Activated T-cell treated with anti-CD3 and anti-CD28 coated beads for 1 hour (primary cell): ENCODE data around the gene LIX1L.

Experiments
- DNase-seq: peaks from one replicate; pipeline ENCODE4 v3.0.0-alpha.2; 2020; ENCODE audit warnings: low read depth

Gene LIX1L

DNA sequence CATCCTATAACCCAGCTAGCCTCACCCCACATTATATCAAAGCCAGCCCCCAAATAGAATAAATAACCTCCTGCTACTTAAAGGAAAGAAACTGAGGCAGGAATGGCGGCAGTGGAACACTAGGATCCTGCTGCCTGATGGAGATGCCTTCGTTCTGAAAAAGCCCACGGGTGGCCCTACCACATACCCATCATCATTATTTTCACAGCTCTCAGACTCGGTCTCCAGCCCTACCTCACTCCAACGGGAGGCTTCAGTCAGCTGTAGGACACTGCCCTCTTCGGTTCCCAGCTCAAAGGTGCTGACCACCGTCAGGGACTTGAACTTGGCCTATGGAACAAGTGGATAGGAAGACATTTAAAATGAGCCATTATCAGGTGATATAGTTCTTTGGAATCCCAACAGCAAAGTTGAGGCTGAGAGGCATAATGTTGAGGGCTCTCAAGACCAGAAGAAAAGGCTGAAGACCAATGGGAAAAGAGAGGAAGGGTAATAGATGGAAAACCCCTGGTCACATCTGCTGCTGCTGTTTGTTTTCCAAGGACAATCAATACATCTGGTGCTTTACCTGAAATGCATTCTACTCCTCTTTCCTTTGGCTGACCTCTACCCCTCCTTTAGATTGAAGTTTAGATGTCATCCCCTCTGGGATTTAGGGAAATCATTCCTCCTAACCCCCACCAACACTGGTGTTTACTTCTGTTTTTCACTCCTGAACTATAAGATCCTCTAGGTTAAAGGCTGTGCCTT is 64.3 kb downstream of the LIX1L start:
- no peak for DNase-seq

DNA sequence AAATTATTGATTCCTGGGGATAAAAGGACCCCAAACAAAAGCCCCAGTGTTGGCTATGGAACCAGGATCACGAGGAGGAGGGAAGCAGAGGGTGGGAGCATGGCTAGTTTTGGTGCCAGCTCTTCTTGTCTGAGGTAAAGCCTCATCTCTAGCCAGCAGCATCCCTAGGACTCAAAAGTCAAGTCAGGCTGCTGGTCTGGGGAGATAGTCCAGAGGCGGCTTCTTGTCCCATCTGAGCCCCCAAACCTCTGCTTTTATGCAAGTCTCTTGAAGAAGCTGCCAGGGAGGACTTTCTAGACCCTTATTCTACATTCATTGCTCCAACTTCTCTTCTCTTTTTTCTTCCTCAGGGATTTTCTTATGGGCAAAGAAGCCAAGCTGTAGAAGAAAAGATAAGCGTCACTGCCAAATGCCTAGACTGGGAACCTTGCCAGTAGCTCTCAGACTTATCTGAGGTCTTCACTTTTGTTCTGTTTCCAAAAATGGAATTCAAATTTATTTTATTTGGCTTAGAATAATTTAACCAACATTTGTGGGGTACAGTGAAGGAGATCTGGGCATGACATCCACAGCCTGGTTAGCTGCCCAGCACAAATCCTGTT is 65.2 kb downstream of the LIX1L start:
- DNase-seq = no peak

- DNase-seq = peak; percentile 42
These were observed 66.0 kb downstream of the LIX1L start for GRCh38 chr1:145891587-145892485.

DNA sequence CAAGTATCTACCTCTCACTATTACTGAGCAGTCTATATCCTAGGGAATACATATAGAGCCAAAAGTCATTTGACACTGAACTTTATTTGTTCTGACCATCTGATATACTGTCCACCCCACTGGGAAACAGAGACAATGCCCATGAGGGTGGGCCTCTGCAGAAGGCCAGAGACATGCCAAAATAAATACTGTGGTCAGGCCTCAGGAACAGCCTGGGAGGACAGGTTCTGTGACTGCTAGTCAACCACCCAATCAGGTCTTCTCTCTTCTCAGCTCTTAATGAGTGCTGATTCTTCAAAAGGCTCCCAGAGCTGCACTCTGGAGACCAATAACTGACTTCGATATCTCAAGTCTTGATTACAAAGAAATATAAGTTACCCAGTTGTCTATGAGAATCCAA is 66.7 kb downstream of the LIX1L start:
- DNase-seq = no peak

- no peak for DNase-seq
These were observed 68.1 kb downstream of the LIX1L start for GRCh38 chr1:145889722-145890121.

DNA sequence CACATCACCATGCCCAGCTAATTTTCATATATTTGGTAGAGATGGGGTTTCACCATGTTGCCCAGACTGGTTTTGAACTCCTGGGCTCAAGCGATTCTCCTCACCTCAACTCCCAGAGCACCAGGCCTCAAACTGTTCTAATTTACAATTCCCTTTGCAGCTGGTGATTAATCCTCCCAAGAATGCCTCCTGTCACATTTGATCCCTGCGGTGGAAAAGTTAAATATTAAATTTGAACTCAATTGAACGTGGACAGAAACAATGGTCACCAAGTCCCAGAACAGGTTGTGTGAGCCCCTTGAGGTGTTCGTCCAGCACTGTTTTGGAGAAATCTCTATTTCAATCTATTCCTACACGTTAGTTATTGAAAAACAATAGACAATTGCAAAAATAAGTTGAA is 70.2 kb downstream of the LIX1L start:
- DNase-seq = no peak

- DNase-seq = no peak
These were observed 71.0 kb downstream of the LIX1L start for GRCh38 chr1:145886816-145887215.

DNA sequence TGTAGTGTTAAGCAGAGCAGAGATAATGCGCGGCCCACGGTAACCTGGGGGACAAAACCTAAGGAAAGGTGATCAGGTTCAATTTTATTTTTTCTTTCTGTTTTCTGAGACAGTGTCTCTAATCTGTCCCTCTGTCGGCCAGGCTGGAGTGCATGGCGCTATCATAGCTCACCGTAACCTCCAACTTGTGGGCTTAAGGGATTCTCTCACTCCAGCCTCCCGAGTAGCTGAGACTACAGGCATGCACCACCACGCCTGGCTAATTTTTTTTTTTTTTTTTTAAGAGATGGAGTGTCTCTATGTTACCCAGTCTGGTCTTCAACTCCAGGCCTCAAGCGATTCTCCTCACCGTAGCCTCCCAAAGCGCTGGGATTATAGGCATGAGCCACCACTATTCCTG is 71.4 kb downstream of the LIX1L start:
- DNase-seq = no peak

GRCh38 chr1:145885738-145886287 is 72.0 kb downstream of the LIX1L start, which contains the start of gene ANKRD35:
TSS of gene ANKRD35 (minus strand) at chr1:145885866. CDS start at chr1:145885758, 108 bp downstream.
- DNase-seq = peak; percentile 80

DNA sequence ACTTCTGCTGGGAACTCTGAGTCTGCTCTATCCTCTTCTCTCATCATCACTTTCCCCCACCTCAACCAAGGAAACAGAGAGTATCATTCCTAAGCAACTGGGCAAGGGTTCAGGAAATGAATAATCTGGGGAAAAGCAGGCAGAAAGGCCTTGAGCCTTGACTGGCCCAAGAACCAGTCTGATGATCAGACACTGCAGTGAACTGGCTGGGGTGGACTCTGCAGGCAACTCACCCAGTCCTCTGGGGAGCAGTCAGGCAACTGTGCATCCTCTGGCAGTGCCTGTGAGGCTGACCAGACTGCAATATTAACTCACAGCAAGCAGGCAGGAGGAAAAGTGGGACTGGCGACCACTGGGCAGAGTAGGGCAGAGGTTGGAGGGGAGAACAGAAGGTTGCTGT is 73.1 kb downstream of the LIX1L start:
- DNase-seq = no peak
